Sigmoid colon (tissue), 4 donors: Measurements from ENCODE around the gene GTF2H3.

Source experiments
- EP300 ChIP-seq, 4 donors: sonication (generic); formaldehyde crosslinking; IDR thresholded peaks; one replicate each; pipeline ENCODE4 v1.6.1; 2017; ENCODE audit warnings: antibody characterized with exemption in 4 of 4
- TF ChIP-seq, protein P1 (sequence below), 4 experiments: fragments of 450-650 bp in 3 of 4; fragments of 200-600 bp in 1 of 4; IDR thresholded peaks; one replicate each; pipeline ENCODE4 v1.5.1; 2016 to 2019; ENCODE audit warnings: antibody characterized with exemption in 4 of 4, mild to moderate bottlenecking in 3 of 4, moderate library complexity in 2 of 4

DNA sequence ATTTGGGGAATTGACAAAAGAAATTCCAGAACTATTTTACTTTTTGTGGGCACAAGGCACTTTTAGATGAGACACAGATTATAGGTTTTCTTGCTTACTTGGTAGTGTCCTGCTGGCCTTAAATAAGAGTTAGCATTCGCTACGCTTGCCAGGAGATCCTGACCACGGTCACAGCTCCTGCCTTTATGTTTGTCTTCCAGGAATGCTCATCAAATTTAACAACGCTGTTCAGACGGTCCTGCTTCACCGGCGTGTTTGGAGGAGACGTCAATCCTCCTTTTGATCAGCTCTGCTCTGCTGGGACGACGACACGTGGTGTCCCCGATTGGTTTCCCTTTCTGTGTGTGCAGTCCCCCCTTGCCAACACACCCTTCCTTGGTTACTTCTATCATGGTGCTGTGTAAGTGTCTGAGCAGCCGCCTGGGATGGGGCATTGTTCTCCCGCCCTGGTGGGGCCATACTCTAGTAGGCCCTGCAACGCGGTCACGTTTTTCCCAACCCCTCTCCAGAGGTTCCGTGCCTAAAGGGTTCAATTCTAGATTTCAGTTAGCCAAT, 53.1 kb downstream of the GTF2H3 start:
- TF ChIP-seq, protein P1, sequence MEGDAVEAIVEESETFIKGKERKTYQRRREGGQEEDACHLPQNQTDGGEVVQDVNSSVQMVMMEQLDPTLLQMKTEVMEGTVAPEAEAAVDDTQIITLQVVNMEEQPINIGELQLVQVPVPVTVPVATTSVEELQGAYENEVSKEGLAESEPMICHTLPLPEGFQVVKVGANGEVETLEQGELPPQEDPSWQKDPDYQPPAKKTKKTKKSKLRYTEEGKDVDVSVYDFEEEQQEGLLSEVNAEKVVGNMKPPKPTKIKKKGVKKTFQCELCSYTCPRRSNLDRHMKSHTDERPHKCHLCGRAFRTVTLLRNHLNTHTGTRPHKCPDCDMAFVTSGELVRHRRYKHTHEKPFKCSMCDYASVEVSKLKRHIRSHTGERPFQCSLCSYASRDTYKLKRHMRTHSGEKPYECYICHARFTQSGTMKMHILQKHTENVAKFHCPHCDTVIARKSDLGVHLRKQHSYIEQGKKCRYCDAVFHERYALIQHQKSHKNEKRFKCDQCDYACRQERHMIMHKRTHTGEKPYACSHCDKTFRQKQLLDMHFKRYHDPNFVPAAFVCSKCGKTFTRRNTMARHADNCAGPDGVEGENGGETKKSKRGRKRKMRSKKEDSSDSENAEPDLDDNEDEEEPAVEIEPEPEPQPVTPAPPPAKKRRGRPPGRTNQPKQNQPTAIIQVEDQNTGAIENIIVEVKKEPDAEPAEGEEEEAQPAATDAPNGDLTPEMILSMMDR (IDR thresholded peaks at IDR 0.05): no peak
- no peak for TF ChIP-seq EP300 (IDR thresholded peaks at IDR 0.05)
